Muscle layer of colon (tissue), 2 donors: ENCODE data around the gene DQX1.

Experiments used
- H3K27ac ChIP-seq: one replicate; pipeline ENCODE4 v1.7.0; 2013; ENCODE audit warnings: low read depth, mild to moderate bottlenecking, low read length, moderate library complexity
- H3K27me3 ChIP-seq, 2 donors: one replicate each; pipeline ENCODE4 v1.7.0; 2013; ENCODE audit warnings: low read length in 2 of 2, mild to moderate bottlenecking in 2 of 2; ENCODE audit not compliant: insufficient read depth in 2 of 2, control insufficient read depth in 1 of 2
- H3K36me3 ChIP-seq: one replicate; pipeline ENCODE4 v1.7.0; 2013; ENCODE audit warnings: mild to moderate bottlenecking, low read length; ENCODE audit not compliant: insufficient read depth
- H3K4me1 ChIP-seq: one replicate; pipeline ENCODE4 v1.7.0; 2013; ENCODE audit warnings: mild to moderate bottlenecking, low read length; ENCODE audit not compliant: insufficient read depth
- H3K4me3 ChIP-seq, 2 donors: one replicate each; pipeline ENCODE4 v1.7.0; 2013; ENCODE audit warnings: low read length in 2 of 2, low read depth in 1 of 2, mild to moderate bottlenecking in 1 of 2, moderate library complexity in 1 of 2
- H3K9ac ChIP-seq: one replicate; pipeline ENCODE4 v1.7.0; 2013; ENCODE audit warnings: low read length
- H3K9me3 ChIP-seq: one replicate; pipeline ENCODE4 v1.7.0; 2013; ENCODE audit warnings: mild to moderate bottlenecking, low read length
- donor health status: abdominal sarcoma.
- donor health status: Adenocarcinoma of cecum.

DQX1 gene

GRCh38 chr2:74552914-74553811 is 27.1 kb upstream of the DQX1 start:
- H3K9me3 ChIP-seq = no peaks in the 10 kb centered on the region
- H3K9ac ChIP-seq = no peak overlapping the region
- peak overlapping the region; percentile 42 for H3K27ac ChIP-seq
- H3K4me3 ChIP-seq = peak overlapping the region; percentile 81 to 84
- no peaks in the 10 kb centered on the region for H3K27me3 ChIP-seq
- H3K36me3 ChIP-seq = peaks cover 8% of the 10 kb centered on the region
- H3K4me1 ChIP-seq = peaks cover 15% of the 10 kb centered on the region

- H3K27ac ChIP-seq = no peak overlapping the region
- no peak overlapping the region for H3K9ac ChIP-seq
- no peaks in the 10 kb centered on the region for H3K27me3 ChIP-seq
- no peaks in the 10 kb centered on the region for H3K9me3 ChIP-seq
- peaks cover 8% of the 10 kb centered on the region for H3K36me3 ChIP-seq
- no peak overlapping the region for H3K4me3 ChIP-seq
- H3K4me1 ChIP-seq = peaks cover 15% of the 10 kb centered on the region
Observed at GRCh38 chr2:74551942-74552913, 26.2 kb upstream of the DQX1 start.

- peaks cover 3% of the 10 kb centered on the region for H3K36me3 ChIP-seq
- peaks cover 15% of the 10 kb centered on the region for H3K4me1 ChIP-seq
- no peaks in the 10 kb centered on the region for H3K27me3 ChIP-seq
Observed at GRCh38 chr2:74551530-74551929, 25.5 kb upstream of the DQX1 start.

GRCh38 chr2:74550231-74550630 is 24.2 kb upstream of the DQX1 start:
- Histone ChIP-seq H3K9me3 (no peaks in the 10 kb centered on the region), H3K27ac (no peak overlapping the region), H3K36me3 (no peaks in the 10 kb centered on the region), H3K9ac (no peak overlapping the region), H3K4me1 (peaks cover 15% of the 10 kb centered on the region), H3K27me3 (no peaks in the 10 kb centered on the region), H3K4me3 (no peak overlapping the region)

More at GRCh38 chr2:74551530-74551929, 25.5 kb upstream of the DQX1 start:
- no peak overlapping the region for H3K27ac ChIP-seq
- no peak overlapping the region for H3K4me3 ChIP-seq
- no peak overlapping the region for H3K9ac ChIP-seq
- H3K9me3 ChIP-seq = no peaks in the 10 kb centered on the region

GRCh38 chr2:74548900-74549826 is 23.1 kb upstream of the DQX1 start:
- Histone ChIP-seq H3K9ac (no peak overlapping the region), H3K27ac (peak overlapping the region; percentile 63), H3K36me3 (no peaks in the 10 kb centered on the region), H3K9me3 (no peaks in the 10 kb centered on the region), H3K27me3 (no peaks in the 10 kb centered on the region), H3K4me1 (peaks cover 15% of the 10 kb centered on the region), H3K4me3 (peak overlapping the region; percentile 37 to 77)

- Histone ChIP-seq H3K4me3 (peak overlapping the region; percentile 37 to 77), H3K27me3 (no peaks in the 10 kb centered on the region), H3K9me3 (no peaks in the 10 kb centered on the region), H3K9ac (no peak overlapping the region), H3K36me3 (no peaks in the 10 kb centered on the region), H3K4me1 (peaks cover 15% of the 10 kb centered on the region), H3K27ac (peak overlapping the region; percentile 63)
Observed at GRCh38 chr2:74548285-74548899, 22.4 kb upstream of the DQX1 start.

- H3K4me1 ChIP-seq = peaks cover 15% of the 10 kb centered on the region
- H3K27me3 ChIP-seq = no peaks in the 10 kb centered on the region
- H3K4me3 ChIP-seq = no peak overlapping the region
- no peaks in the 10 kb centered on the region for H3K9me3 ChIP-seq
- H3K9ac ChIP-seq = no peak overlapping the region
- H3K27ac ChIP-seq = no peak overlapping the region
- no peaks in the 10 kb centered on the region for H3K36me3 ChIP-seq
Observed at GRCh38 chr2:74546004-74546403, 20.0 kb upstream of the DQX1 start.

- Histone ChIP-seq H3K36me3 (no peaks in the 10 kb centered on the region), H3K9me3 (no peaks in the 10 kb centered on the region), H3K4me3 (no peak overlapping the region), H3K4me1 (peaks cover 10% of the 10 kb centered on the region), H3K9ac (no peak overlapping the region), H3K27ac (no peak overlapping the region), H3K27me3 (no peaks in the 10 kb centered on the region)
Observed at GRCh38 chr2:74544634-74545033, 18.6 kb upstream of the DQX1 start.

- Histone ChIP-seq H3K4me3 (no peak overlapping the region), H3K4me1 (no peaks in the 10 kb centered on the region), H3K9me3 (no peaks in the 10 kb centered on the region), H3K27me3 (no peaks in the 10 kb centered on the region), H3K36me3 (no peaks in the 10 kb centered on the region), H3K27ac (no peak overlapping the region), H3K9ac (no peak overlapping the region)
Observed at GRCh38 chr2:74542978-74543377, 16.9 kb upstream of the DQX1 start.

- no peaks in the 10 kb centered on the region for H3K9me3 ChIP-seq
- no peaks in the 10 kb centered on the region for H3K36me3 ChIP-seq
- no peaks in the 10 kb centered on the region for H3K4me1 ChIP-seq
- H3K27me3 ChIP-seq = no peaks in the 10 kb centered on the region
- no peak overlapping the region for H3K27ac ChIP-seq
- no peak overlapping the region for H3K4me3 ChIP-seq
- no peak overlapping the region for H3K9ac ChIP-seq
Observed at GRCh38 chr2:74540291-74540690, 14.3 kb upstream of the DQX1 start.
